ENCODE measurements around the gene TMCC1. TPM values are rescaled to one million over a fixed set of nuclear protein-coding genes. Genes with fewer than 3 reads are reported as not detected.
A peak's percentile ranks its signal among the peaks of the same experiment; 100 is the strongest.
"Not testable (repeated sequence)": the region's sequence is repeated elsewhere in the genome, so short reads cannot be mapped to it uniquely, and the experiment has no call there.

TMCC1 gene
- total and polyA plus RNA-seq, 7 donors, result 10.3 to 35.2 (median 27.6) TPM

GRCh38 chr3:129890125-129890524 is 3.4 kb downstream of the TMCC1 start:
- peaks cover 0 to 54% (median 39%) of the 10 kb centered on the region in 4 donors for H3K4me1 ChIP-seq

GRCh38 chr3:129888771-129889170 is 4.7 kb downstream of the TMCC1 start:
- 72 to 73% methylated on average over 5 of the region's 5 CpGs for WGBS, 2 donors
- Histone ChIP-seq H3K27ac (peak overlapping the region in 2 of 4 donors; percentile 20 to 21), H3K36me3 (no peaks in the 10 kb centered on the region), H3K4me3 (no peak overlapping the region), H3K9me3 (no peaks in the 10 kb centered on the region), H3K4me1 (peaks cover 0 to 46% (median 33%) of the 10 kb centered on the region in 4 donors), H3K27me3 (no peaks in the 10 kb centered on the region)
- no peak for DNase-seq
- intact Hi-C loops (cut with DNase I), result no loop called here
- TF ChIP-seq POLR2A (IDR thresholded peaks at IDR 0.05) (no peak), POLR2AphosphoS5 (IDR thresholded peaks at IDR 0.05) (no peak), CTCF (IDR thresholded peaks at IDR 0.05) (no peak), EP300 (IDR thresholded peaks at IDR 0.05) (no peak)

More at GRCh38 chr3:129890125-129890524, 3.4 kb downstream of the TMCC1 start:
- intact Hi-C loops (cut with DNase I), result no loop called here
- no peaks in the 10 kb centered on the region for H3K27me3 ChIP-seq
- 50 to 81% methylated on average over 2 of the region's 2 CpGs for WGBS, 2 donors
- no peak for DNase-seq
- no peak overlapping the region for H3K4me3 ChIP-seq
- no peaks in the 10 kb centered on the region for H3K9me3 ChIP-seq
- H3K27ac ChIP-seq, result no peak overlapping the region
- no peaks in the 10 kb centered on the region for H3K36me3 ChIP-seq
- TF ChIP-seq POLR2A (IDR thresholded peaks at IDR 0.05), result no peak
- no peak for TF ChIP-seq CTCF (IDR thresholded peaks at IDR 0.05)

GRCh38 chr3:129881261-129881660 is 12.2 kb downstream of the TMCC1 start:
- H3K36me3 ChIP-seq, result peaks cover 0 to 27% (median 3%) of the 10 kb centered on the region in 4 donors
- WGBS, 2 donors, result 58 to 69% methylated on average over 2 of the region's 2 CpGs
- intact Hi-C loops (cut with DNase I), result no loop called here
- DNase-seq, result no peak
- no peaks in the 10 kb centered on the region for H3K9me3 ChIP-seq
- no peaks in the 10 kb centered on the region for H3K27me3 ChIP-seq
- H3K27ac ChIP-seq, result no peak overlapping the region
- peaks cover 0 to 5% (median 2%) of the 10 kb centered on the region in 4 donors for H3K4me1 ChIP-seq
- TF ChIP-seq EP300 (IDR thresholded peaks at IDR 0.05), result no peak
- no peak for TF ChIP-seq POLR2AphosphoS5 (IDR thresholded peaks at IDR 0.05)
- no peak for TF ChIP-seq CTCF (IDR thresholded peaks at IDR 0.05)
- TF ChIP-seq POLR2A (IDR thresholded peaks at IDR 0.05), result no peak
- no peak overlapping the region for H3K4me3 ChIP-seq

GRCh38 chr3:129878355-129878754 is 15.2 kb downstream of the TMCC1 start:
- H3K9me3 ChIP-seq, result no peaks in the 10 kb centered on the region
- H3K4me1 ChIP-seq, result peaks cover 0 to 5% (median 2%) of the 10 kb centered on the region in 4 donors
- H3K4me3 ChIP-seq, result no peak overlapping the region
- TF ChIP-seq EP300 (IDR thresholded peaks at IDR 0.05) (no peak), POLR2A (IDR thresholded peaks at IDR 0.05) (no peak), POLR2AphosphoS5 (IDR thresholded peaks at IDR 0.05) (no peak)
- no peak for DNase-seq
- H3K36me3 ChIP-seq, result peaks cover 0 to 49% (median 6%) of the 10 kb centered on the region in 4 donors
- no peak overlapping the region for H3K27ac ChIP-seq
- 51 to 64% methylated on average over 1 of the region's 1 CpG for WGBS, 2 donors
- no peaks in the 10 kb centered on the region for H3K27me3 ChIP-seq
- intact Hi-C loops (cut with DNase I), result no loop called here

GRCh38 chr3:129874479-129874878 is 19.0 kb downstream of the TMCC1 start:
- WGBS, 2 donors, result 97 to 98% methylated on average over 2 of the region's 2 CpGs
- DNase-seq; intact Hi-C loops (cut with DNase I); H3K27ac ChIP-seq; H3K9me3 ChIP-seq; H3K27me3 ChIP-seq; H3K4me1 ChIP-seq; H3K4me3 ChIP-seq: not testable (repeated sequence)
- peaks cover 0 to 44% (median 6%) of the 10 kb centered on the region in 4 donors for H3K36me3 ChIP-seq

- no peak overlapping the region for H3K27ac ChIP-seq
- 96 to 97% methylated on average over 2 of the region's 2 CpGs for WGBS, 2 donors
- peaks cover 0 to 9% (median 3%) of the 10 kb centered on the region in 4 donors for H3K36me3 ChIP-seq
- no peak for DNase-seq
- H3K9me3 ChIP-seq, result no peaks in the 10 kb centered on the region
- no peak for TF ChIP-seq POLR2AphosphoS5 (IDR thresholded peaks at IDR 0.05)
- TF ChIP-seq CTCF (IDR thresholded peaks at IDR 0.05), result no peak
- TF ChIP-seq EP300 (IDR thresholded peaks at IDR 0.05), result no peak
- no peak for TF ChIP-seq POLR2A (IDR thresholded peaks at IDR 0.05)
- H3K4me3 ChIP-seq, result no peak overlapping the region
- intact Hi-C loops (cut with DNase I), result no loop called here
- no peaks in the 10 kb centered on the region for H3K27me3 ChIP-seq
- peaks cover 0 to 18% (median 3%) of the 10 kb centered on the region in 4 donors for H3K4me1 ChIP-seq
Measured at GRCh38 chr3:129868912-129869311, 24.6 kb downstream of the TMCC1 start.
